HG02943 (cell line): ENCODE results near the gene MYO1G.
"Not testable (repeated sequence)": the region's sequence is repeated elsewhere in the genome, so short reads cannot be mapped to it uniquely, and the experiment has no call there.

Source experiments
- ATAC-seq: cut with Tn5 transposase; IDR thresholded peaks from one replicate; pipeline ENCODE4 v1.9.1; 2021; ENCODE audit warnings: mild to moderate bottlenecking, low read depth, moderate library complexity; ENCODE audit not compliant: unreplicated experiment

The MYO1G gene

GRCh38 chr7:44945479-44945878, 33.3 kb downstream of the MYO1G start:
- no peak for ATAC-seq

- ATAC-seq: no peak
Observed at GRCh38 chr7:44944821-44945220, 34.0 kb downstream of the MYO1G start.

GRCh38 chr7:44943631-44944030, 35.2 kb downstream of the MYO1G start:
- no peak for ATAC-seq

GRCh38 chr7:44937426-44937825, 41.4 kb downstream of the MYO1G start:
- ATAC-seq: no peak

DNA sequence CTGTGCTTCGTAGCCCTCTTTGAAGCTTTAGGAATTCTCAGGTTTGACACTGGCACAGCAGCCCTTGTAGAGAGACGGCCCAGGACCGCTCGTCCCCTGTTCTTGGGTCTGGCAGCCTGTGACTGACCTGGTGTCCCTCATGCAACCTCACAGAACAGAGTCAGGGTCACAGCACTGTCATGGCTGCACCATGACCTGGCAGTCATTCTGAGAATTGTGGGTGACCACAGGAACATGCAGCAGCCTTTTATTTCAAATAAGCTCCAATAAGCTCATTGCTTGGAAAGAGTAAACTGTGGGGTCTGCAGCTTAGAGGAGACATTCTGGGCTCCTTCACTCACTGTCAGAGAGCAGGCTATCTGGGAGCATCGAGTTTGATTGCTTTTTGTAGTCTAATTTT, 42.5 kb downstream of the MYO1G start:
- no peak for ATAC-seq

GRCh38 chr7:44935583-44935982, 43.2 kb downstream of the MYO1G start:
- no peak for ATAC-seq

DNA sequence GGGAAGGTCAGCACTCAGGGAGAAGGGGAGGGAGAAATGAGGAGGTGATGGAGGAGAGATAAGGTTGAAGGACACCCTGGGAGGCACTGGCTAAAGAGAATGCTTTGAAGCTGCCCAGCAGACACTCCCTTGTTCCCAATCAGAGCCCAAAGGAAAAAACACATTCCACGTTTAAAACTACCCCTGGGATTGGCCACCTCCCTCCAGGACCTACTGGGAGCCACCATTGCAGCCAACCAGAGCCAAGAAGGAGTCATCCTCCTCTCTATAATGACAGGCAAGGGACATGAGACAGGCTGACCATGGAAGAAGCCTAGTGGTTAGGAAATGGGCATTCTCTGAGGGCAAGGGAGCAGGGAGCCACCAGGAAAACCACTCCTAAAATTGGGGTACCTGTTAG, 43.8 kb downstream of the MYO1G start:
- ATAC-seq: no peak

DNA sequence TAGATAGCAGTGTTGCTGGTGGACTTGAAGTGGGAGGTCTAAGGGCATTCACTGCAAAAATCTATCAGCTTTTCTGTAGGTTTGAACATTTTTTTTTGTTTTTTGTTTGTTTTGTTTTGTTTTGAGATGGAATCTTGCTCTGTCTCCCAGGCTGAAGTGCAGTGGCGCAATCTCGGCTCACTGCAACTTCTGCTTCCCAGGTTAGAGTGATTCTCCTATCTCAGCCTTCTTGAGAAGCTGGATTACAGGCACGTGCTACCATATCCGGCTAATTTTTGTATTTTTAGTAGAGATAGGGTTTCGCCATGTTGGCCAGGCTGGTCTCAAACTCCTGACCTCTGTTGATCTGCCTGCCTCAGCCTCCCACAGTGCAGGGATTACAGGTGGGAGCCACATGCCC, 44.3 kb downstream of the MYO1G start:
- ATAC-seq: not testable (repeated sequence)

GRCh38 chr7:44930921-44931320, 47.9 kb downstream of the MYO1G start:
- ATAC-seq: no peak

- ATAC-seq: no peak
Observed at GRCh38 chr7:44922351-44922694, 56.5 kb downstream of the MYO1G start.

GRCh38 chr7:44921607-44922350, 57.0 kb downstream of the MYO1G start:
- ATAC-seq: no peak

DNA sequence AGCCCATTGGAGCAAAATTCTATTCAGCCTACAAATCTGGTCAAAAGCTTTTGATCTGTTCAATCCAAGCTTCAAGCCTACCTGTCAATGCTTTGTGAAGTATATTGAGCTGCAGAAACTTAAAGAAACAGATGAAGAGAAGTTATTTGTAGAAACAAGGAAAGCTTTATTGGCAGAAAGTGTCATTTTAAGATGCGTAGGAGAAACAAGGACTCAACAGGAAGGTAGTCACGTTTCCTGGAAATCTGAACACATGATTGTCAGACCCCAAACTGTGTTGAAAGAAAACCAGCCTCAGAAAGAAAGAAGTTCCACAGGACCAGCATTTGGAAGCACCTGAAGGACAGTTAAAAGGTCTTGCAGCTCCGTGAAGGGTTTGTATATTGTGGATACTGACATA, 58.7 kb downstream of the MYO1G start:
- ATAC-seq: no peak

GRCh38 chr7:44918029-44918428, 60.8 kb downstream of the MYO1G start:
- no peak for ATAC-seq

DNA sequence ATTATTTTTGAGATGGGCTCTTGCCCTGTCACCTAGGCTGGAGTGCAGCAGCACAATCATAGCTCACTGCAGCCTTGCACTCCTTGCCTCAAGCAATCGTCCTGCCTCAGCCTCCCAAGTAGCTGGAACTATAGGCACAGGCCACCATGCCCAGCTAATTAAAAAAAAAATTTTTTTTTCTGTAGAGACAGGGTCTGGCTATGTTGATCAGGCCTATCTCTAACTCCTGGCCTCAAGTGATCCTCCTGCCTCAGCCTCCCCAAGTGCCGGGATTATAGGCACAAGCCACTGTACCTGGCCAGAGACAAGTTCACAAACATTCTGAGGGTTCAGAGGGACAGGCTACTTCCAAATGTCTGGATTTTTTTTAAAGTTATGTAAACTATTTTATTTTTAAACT, 61.4 kb downstream of the MYO1G start:
- ATAC-seq: no peak

DNA sequence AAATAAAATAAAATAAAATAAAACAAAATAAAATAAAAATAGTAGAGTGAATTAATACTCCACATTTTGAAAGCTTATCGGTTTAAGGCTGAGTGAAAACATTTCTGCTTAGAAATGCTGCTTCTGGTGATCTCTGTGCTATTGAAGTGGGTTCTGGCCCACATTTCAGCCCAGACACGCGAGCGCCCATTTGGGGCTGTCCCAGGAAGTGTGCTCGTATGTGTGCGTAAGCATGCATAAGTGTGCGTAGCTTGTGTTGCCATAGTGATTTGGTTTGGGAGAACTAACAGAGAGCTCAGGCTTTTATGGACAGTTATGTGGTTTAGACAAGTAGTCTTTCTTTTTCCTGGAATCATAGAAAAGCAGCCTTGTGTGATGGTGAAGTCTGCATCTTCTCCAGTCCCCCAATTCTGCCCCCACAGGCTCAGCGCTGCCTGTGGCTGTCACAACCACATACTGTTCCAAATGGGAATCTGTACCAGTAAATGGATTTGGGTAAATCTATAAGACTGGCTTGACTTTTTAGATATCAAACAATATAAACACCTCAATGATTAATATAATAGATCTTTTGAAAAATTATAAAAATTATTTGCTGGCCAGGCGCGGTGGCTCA, 63.7 kb downstream of the MYO1G start:
- ATAC-seq: no peak

DNA sequence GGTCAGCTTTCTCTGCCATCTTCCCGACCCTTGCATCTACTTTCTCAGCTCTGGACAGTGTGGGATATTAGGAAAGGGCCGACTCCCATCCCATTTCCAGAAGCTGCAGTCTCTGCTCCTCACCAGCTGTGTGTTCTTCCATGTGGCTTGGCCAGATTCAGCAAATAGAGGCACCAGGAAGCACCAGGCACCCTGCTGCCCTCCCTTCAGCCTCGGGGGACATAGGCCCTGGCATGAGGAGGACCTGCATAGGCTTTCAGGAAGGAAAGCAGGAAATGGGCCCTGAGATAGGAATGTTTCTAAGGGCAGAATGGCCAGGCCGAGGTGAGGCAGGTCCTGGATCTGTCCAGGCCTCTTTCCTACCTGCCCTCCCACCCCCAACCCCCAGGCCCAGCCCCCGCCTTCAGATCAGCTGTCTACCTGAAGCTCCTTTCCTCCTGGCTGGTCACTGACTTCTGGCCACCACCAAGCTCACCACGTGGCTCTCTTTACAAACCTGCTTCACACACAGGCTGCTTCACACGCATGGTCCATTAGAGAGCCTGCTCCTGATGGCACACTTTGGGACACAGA, 66.0 kb downstream of the MYO1G start:
- no peak for ATAC-seq
